Liver (tissue), 9 donors: ENCODE measurements around the gene PGGHG. TPM values are rescaled to one million over a fixed set of nuclear protein-coding genes. Genes with fewer than 3 reads are reported as not detected.

ENCODE experiments used
- DNase-seq: peaks from one replicate; pipeline ENCODE4 v3.0.0-alpha.2; 2017; ENCODE audit warnings: low spot score
- H3K27ac ChIP-seq, 2 donors: one replicate each; pipeline ENCODE4 v1.7.0; 2013; ENCODE audit warnings: inconsistent platforms in 2 of 2, low read length in 2 of 2, control low read depth in 1 of 2, low read depth in 1 of 2, mild to moderate bottlenecking in 1 of 2
- H3K27me3 ChIP-seq, 4 donors: one replicate each; pipeline versions ENCODE4 v1.6.1 to v1.7.0; 2013; ENCODE audit warnings: low read length in 3 of 4, inconsistent platforms in 1 of 4, mild to moderate bottlenecking in 1 of 4, moderate library complexity in 1 of 4; ENCODE audit not compliant: control insufficient read depth in 4 of 4, insufficient read depth in 4 of 4
- H3K36me3 ChIP-seq, 4 donors: one replicate each; pipeline versions ENCODE4 v1.6.1 to v1.7.0; 2013; ENCODE audit warnings: low read length in 3 of 4, mild to moderate bottlenecking in 3 of 4, low read depth in 1 of 4, moderate library complexity in 1 of 4; ENCODE audit not compliant: control insufficient read depth in 4 of 4, insufficient read depth in 3 of 4
- H3K4me1 ChIP-seq, 4 donors: one replicate each; pipeline versions ENCODE4 v1.6.1 to v1.7.0; 2013; ENCODE audit warnings: low read length in 3 of 4, mild to moderate bottlenecking in 3 of 4, moderate library complexity in 1 of 4; ENCODE audit not compliant: control insufficient read depth in 4 of 4, insufficient read depth in 4 of 4
- H3K4me3 ChIP-seq, 3 donors: one replicate each; pipeline versions ENCODE4 v1.6.1 to v1.7.0; 2013; ENCODE audit warnings: low read length in 3 of 3, control low read depth in 1 of 3, low read depth in 1 of 3, mild to moderate bottlenecking in 1 of 3
- H3K9ac ChIP-seq, 2 donors: one replicate each; pipeline ENCODE4 v1.7.0; 2013; ENCODE audit warnings: low read length in 2 of 2, mild to moderate bottlenecking in 2 of 2, moderate library complexity in 2 of 2, control low read depth in 1 of 2, low read depth in 1 of 2
- H3K9me3 ChIP-seq, 4 donors: one replicate each; pipeline versions ENCODE4 v1.6.1 to v1.7.0; 2013; ENCODE audit warnings: low read length in 3 of 4; ENCODE audit not compliant: control insufficient read depth in 4 of 4
- ATF3 ChIP-seq: IDR thresholded peaks from 2 replicates; pipeline ENCODE4 v1.6.1; 2016; ENCODE audit warnings: antibody characterized with exemption
- EGR1 ChIP-seq, 2 donors: IDR thresholded peaks; 2 replicates each; pipeline ENCODE4 v1.6.1; 2016 to 2018; ENCODE audit warnings: antibody characterized with exemption in 2 of 2, low read depth in 2 of 2
- FOXA1 ChIP-seq: IDR thresholded peaks from 2 replicates; pipeline ENCODE4 v1.6.1; 2016; ENCODE audit warnings: antibody characterized with exemption
- FOXA2 ChIP-seq: IDR thresholded peaks from 2 replicates; pipeline ENCODE4 v1.6.1; 2016; ENCODE audit warnings: antibody characterized with exemption
- GABPA ChIP-seq, 2 donors: IDR thresholded peaks in 1 of 2; conservative IDR thresholded peaks in 1 of 2; 2 replicates each; pipeline ENCODE4 v1.6.1; 2016; ENCODE audit warnings: antibody characterized with exemption in 2 of 2, mild to moderate bottlenecking in 1 of 2, moderate library complexity in 1 of 2
- HNF4A ChIP-seq, 2 donors: conservative IDR thresholded peaks; 2 replicates each; pipeline ENCODE4 v1.6.1; 2016; ENCODE audit warnings: antibody characterized with exemption in 2 of 2, mild to moderate bottlenecking in 2 of 2
- HNF4G ChIP-seq: IDR thresholded peaks from 2 replicates; pipeline ENCODE4 v1.6.1; 2016; ENCODE audit warnings: antibody characterized with exemption
- JUND ChIP-seq, 2 donors: IDR thresholded peaks; 2 replicates each; pipeline ENCODE4 v1.6.1; 2016; ENCODE audit warnings: antibody characterized with exemption in 2 of 2
- NR2F2 ChIP-seq: IDR thresholded peaks from 2 replicates; pipeline ENCODE4 v1.6.1; 2016; ENCODE audit warnings: antibody characterized with exemption
- RXRA ChIP-seq, 2 donors: IDR thresholded peaks; 2 replicates each; pipeline ENCODE4 v1.6.1; 2017 to 2018; ENCODE audit warnings: antibody characterized with exemption in 2 of 2, mild to moderate bottlenecking in 1 of 2
- SP1 ChIP-seq: IDR thresholded peaks from 2 replicates; pipeline ENCODE4 v1.6.1; 2018; ENCODE audit warnings: antibody characterized with exemption, mild to moderate bottlenecking
- TAF1 ChIP-seq: conservative IDR thresholded peaks from 2 replicates; pipeline ENCODE4 v1.6.1; 2016; ENCODE audit warnings: antibody characterized with exemption, mild to moderate bottlenecking
- YY1 ChIP-seq: IDR thresholded peaks from 2 replicates; pipeline ENCODE4 v1.6.1; 2016; ENCODE audit warnings: antibody characterized with exemption, mild to moderate bottlenecking
- ZBTB33 ChIP-seq: IDR thresholded peaks from 2 replicates; pipeline ENCODE4 v1.6.1; 2016; ENCODE audit warnings: antibody characterized with exemption
- WGBS: extraction: QIAGEN DNeasy Blood & Tissue Kit; methylation state at CpG from one replicate; pipeline ENCODE4 v1.1.7; 2013; 5-methylcytosine and 5-hydroxymethylcytosine counted together
- polyA plus RNA-seq, 2 donors: library from polyadenylated mRNA; stranded (reverse) in 1 of 2; unstranded in 1 of 2; fragments of 200-250 nt in 1 of 2; fragments of >200 nt in 1 of 2; fragmentation: Nextera tagmentation in 1 of 2; extraction: Ambion mirVana in 1 of 2; gene quantifications; one replicate each; pipeline versions ENCODE4 v1.2.1 to v1.2.3, GENCODE V29; 2013 to 2015
- total RNA-seq, 2 donors: library from RNA; depleted of rRNA; stranded (reverse); fragments of >200 nt; gene quantifications; one replicate each; pipeline ENCODE4 v1.2.3, GENCODE V29; 2014
- TF ChIP-seq, protein P1 (sequence below): fragments of 150-350 bp; IDR thresholded peaks from 2 replicates; pipeline ENCODE4 v1.5.1; 2017; ENCODE audit warnings: improper control_type of control experiment, low read depth, low read length; ENCODE audit not compliant: missing input control
- TF ChIP-seq, protein P2 (sequence below): IDR thresholded peaks from 2 replicates; pipeline ENCODE4 v1.6.1; 2016; ENCODE audit warnings: antibody characterized with exemption
- TF ChIP-seq, protein P3 (sequence below): IDR thresholded peaks from 2 replicates; pipeline ENCODE4 v1.6.1; 2016; ENCODE audit warnings: antibody characterized with exemption, mild to moderate bottlenecking
- donor health status: healthy.
- donor health status: healthy.
- donor health status: healthy.
- donor health status: healthy.
- donor health status: healthy.

Gene PGGHG
- total and polyA plus RNA-seq, 4 donors: 1.3 to 11.4 (median 7.5) TPM

GRCh38 chr11:295351-296170 is 6.6 kb downstream of the PGGHG start:
- no peak overlapping the region for H3K27ac ChIP-seq
- WGBS: 91% methylated on average over 26 of the region's 26 CpGs
- no peak overlapping the region for H3K4me3 ChIP-seq
- H3K9ac ChIP-seq: no peak overlapping the region
- TF ChIP-seq NR2F2 (no peak), TAF1 (no peak), EGR1 (IDR thresholded peaks at IDR 0.05; ENCODE audit: low read depth in 2 of 2) (no peak), RXRA (IDR thresholded peaks at IDR 0.05) (no peak), FOXA1 (no peak)
- TF ChIP-seq, protein P1, sequence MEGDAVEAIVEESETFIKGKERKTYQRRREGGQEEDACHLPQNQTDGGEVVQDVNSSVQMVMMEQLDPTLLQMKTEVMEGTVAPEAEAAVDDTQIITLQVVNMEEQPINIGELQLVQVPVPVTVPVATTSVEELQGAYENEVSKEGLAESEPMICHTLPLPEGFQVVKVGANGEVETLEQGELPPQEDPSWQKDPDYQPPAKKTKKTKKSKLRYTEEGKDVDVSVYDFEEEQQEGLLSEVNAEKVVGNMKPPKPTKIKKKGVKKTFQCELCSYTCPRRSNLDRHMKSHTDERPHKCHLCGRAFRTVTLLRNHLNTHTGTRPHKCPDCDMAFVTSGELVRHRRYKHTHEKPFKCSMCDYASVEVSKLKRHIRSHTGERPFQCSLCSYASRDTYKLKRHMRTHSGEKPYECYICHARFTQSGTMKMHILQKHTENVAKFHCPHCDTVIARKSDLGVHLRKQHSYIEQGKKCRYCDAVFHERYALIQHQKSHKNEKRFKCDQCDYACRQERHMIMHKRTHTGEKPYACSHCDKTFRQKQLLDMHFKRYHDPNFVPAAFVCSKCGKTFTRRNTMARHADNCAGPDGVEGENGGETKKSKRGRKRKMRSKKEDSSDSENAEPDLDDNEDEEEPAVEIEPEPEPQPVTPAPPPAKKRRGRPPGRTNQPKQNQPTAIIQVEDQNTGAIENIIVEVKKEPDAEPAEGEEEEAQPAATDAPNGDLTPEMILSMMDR: no peak
- TF ChIP-seq, protein P2, sequence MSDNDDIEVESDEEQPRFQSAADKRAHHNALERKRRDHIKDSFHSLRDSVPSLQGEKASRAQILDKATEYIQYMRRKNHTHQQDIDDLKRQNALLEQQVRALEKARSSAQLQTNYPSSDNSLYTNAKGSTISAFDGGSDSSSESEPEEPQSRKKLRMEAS: no peak
- TF ChIP-seq, protein P3, sequence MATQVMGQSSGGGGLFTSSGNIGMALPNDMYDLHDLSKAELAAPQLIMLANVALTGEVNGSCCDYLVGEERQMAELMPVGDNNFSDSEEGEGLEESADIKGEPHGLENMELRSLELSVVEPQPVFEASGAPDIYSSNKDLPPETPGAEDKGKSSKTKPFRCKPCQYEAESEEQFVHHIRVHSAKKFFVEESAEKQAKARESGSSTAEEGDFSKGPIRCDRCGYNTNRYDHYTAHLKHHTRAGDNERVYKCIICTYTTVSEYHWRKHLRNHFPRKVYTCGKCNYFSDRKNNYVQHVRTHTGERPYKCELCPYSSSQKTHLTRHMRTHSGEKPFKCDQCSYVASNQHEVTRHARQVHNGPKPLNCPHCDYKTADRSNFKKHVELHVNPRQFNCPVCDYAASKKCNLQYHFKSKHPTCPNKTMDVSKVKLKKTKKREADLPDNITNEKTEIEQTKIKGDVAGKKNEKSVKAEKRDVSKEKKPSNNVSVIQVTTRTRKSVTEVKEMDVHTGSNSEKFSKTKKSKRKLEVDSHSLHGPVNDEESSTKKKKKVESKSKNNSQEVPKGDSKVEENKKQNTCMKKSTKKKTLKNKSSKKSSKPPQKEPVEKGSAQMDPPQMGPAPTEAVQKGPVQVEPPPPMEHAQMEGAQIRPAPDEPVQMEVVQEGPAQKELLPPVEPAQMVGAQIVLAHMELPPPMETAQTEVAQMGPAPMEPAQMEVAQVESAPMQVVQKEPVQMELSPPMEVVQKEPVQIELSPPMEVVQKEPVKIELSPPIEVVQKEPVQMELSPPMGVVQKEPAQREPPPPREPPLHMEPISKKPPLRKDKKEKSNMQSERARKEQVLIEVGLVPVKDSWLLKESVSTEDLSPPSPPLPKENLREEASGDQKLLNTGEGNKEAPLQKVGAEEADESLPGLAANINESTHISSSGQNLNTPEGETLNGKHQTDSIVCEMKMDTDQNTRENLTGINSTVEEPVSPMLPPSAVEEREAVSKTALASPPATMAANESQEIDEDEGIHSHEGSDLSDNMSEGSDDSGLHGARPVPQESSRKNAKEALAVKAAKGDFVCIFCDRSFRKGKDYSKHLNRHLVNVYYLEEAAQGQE: no peak
- peaks cover 0 to 2% (median 0%) of the 10 kb centered on the region in 4 donors for H3K36me3 ChIP-seq
- H3K27me3 ChIP-seq: no peaks in the 10 kb centered on the region
- no peak for DNase-seq
- no peaks in the 10 kb centered on the region for H3K9me3 ChIP-seq
- H3K4me1 ChIP-seq: no peaks in the 10 kb centered on the region

DNA sequence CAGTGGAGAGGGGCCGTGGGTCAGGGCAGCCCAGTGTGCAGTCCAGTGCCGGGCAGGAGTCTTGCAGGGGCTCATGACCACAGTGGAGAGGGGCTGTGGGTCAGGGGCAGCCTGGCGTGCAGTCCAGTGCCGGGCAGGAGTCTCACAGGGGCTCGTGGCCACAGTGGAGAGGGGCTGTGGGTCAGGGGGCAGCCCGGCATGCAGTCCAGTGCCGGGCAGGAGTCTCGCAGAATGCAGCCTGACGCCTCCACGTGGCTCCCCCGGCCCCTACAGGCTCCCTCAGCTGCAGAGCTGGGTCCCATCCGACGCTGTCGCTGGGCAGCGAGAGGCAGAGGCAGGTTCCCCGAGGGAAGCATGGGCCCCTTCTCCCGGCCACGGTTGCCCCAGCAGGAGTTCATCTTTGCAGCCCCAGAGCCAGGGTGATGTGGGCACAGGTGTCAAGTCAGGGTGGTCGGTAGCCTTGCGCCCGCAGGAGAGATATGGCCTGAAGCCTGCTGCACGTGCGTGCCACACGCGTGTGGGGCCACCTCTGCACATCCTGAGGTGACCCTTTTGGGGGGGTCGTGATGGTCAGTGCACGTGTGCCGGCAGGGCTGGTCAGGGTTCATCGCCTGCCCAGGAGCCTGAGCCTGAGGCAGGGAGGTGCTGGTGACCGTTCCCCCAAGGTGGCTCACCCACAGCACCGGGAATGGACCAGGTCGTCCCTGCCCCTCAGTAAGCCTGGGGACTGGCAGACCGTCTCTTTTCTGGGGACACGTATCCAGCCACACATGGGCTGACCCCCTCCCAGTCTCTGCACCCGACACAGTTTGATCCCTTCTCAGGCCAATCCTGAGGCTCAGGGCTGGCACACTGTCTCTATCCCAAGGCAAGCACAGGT is 7.5 kb downstream of the PGGHG start:
- Histone ChIP-seq H3K36me3 (peaks cover 0 to 2% (median 0%) of the 10 kb centered on the region in 4 donors), H3K9me3 (no peaks in the 10 kb centered on the region), H3K27ac (no peak overlapping the region), H3K4me3 (no peak overlapping the region), H3K9ac (no peak overlapping the region), H3K4me1 (no peaks in the 10 kb centered on the region), H3K27me3 (no peaks in the 10 kb centered on the region)
- 79% methylated on average over 35 of the region's 35 CpGs for WGBS
- DNase-seq: no peak
- TF ChIP-seq HNF4G (no peak), TAF1 (no peak), RXRA (IDR thresholded peaks at IDR 0.05) (no peak), GABPA (IDR thresholded peaks at IDR 0.05 in 1 of 2, conservative IDR thresholded peaks at IDR 0.05 in 1 of 2) (no peak), YY1 (no peak), NR2F2 (no peak), FOXA2 (no peak), HNF4A (conservative IDR thresholded peaks at IDR 0.05) (no peak), SP1 (no peak), EGR1 (IDR thresholded peaks at IDR 0.05; ENCODE audit: low read depth in 2 of 2) (no peak), ZBTB33 (no peak), ATF3 (no peak), JUND (IDR thresholded peaks at IDR 0.05) (no peak)
- TF ChIP-seq, protein P3: no peak
- TF ChIP-seq, protein P2: no peak
